ENCODE results near the gene EPB41.
"Not testable (repeated sequence)": the region's sequence is repeated elsewhere in the genome, so short reads cannot be mapped to it uniquely, and the experiment has no call there.

Gene EPB41

GRCh38 chr1:29129916-29130315, 215.5 kb downstream of the EPB41 start:
- H3K4me1 ChIP-seq (ENCODE audit: control insufficient read depth, insufficient read depth, low read length) = no peaks in the 10 kb centered on the region
- H3K4me3 ChIP-seq (ENCODE audit: low read depth, low read length) = no peak overlapping the region
- H3K36me3 ChIP-seq (ENCODE audit: control insufficient read depth in 2 of 2, insufficient read depth in 1 of 2, low read length in 2 of 2) = no peaks in the 10 kb centered on the region
- ChIA-PET POLR2A (interaction anchor here (1.2 kb wide), 1 partner anchor 11 kb away, joined by 3 read pairs; no protein-coding TSS in a partner anchor), CTCF (interaction anchor here (0.6 to 2.1 kb wide), 3 partner anchors 9 to 1224 kb away, joined by 3 to 11 read pairs (median 4); no protein-coding TSS in a partner anchor)
- no peak overlapping the region for H3K27ac ChIP-seq (ENCODE audit: extremely low read depth, low read depth, low read length)
- no peaks in the 10 kb centered on the region for H3K9me3 ChIP-seq (ENCODE audit: control insufficient read depth, insufficient read depth, low read depth, low read length)
- TF ChIP-seq ZNF37A (tag by site-specific recombination; IDR thresholded peaks at IDR 0.05) (no peak), ZNF138 (tag by site-specific recombination; IDR thresholded peaks at IDR 0.05; ENCODE audit: borderline replicate concordance) (no peak), ZNF48 (tag by site-specific recombination; IDR thresholded peaks at IDR 0.05) (no peak), ZSCAN18 (tag by site-specific recombination; IDR thresholded peaks at IDR 0.05) (no peak)

- not testable (repeated sequence) for H3K4me1 ChIP-seq (ENCODE audit: control insufficient read depth, insufficient read depth, low read length); H3K36me3 ChIP-seq (ENCODE audit: control insufficient read depth in 2 of 2, insufficient read depth in 1 of 2, low read length in 2 of 2); H3K9me3 ChIP-seq (ENCODE audit: control insufficient read depth, insufficient read depth, low read depth, low read length); H3K4me3 ChIP-seq (ENCODE audit: low read depth, low read length); H3K27ac ChIP-seq (ENCODE audit: extremely low read depth, low read depth, low read length)
- ChIA-PET CTCF (interaction anchor here (2.1 kb wide), 1 partner anchor 249 kb away, joined by 11 read pairs; no protein-coding TSS in a partner anchor), POLR2A (interaction anchor here (0.7 to 1.2 kb wide), 3 partner anchors 9 to 10 kb away, joined by 3 to 4 read pairs (median 4); no protein-coding TSS in a partner anchor)
Measured at GRCh38 chr1:29131056-29131455, 216.7 kb downstream of the EPB41 start.

GRCh38 chr1:29133861-29134694, 219.7 kb downstream of the EPB41 start:
- ChIA-PET POLR2A (no interaction called here), CTCF (interaction anchor here (0.6 kb wide), 1 partner anchor 25 kb away, joined by 4 read pairs; no protein-coding TSS in a partner anchor)
- no peaks in the 10 kb centered on the region for H3K4me1 ChIP-seq (ENCODE audit: control insufficient read depth, insufficient read depth, low read length)
- H3K9me3 ChIP-seq (ENCODE audit: control insufficient read depth, insufficient read depth, low read depth, low read length) = no peaks in the 10 kb centered on the region
- no peak overlapping the region for H3K4me3 ChIP-seq (ENCODE audit: low read depth, low read length)
- H3K27ac ChIP-seq (ENCODE audit: extremely low read depth, low read depth, low read length) = no peak overlapping the region
- no peaks in the 10 kb centered on the region for H3K36me3 ChIP-seq (ENCODE audit: control insufficient read depth in 2 of 2, insufficient read depth in 1 of 2, low read length in 2 of 2)
- no peak for TF ChIP-seq ZNF585B (tag by site-specific recombination; IDR thresholded peaks at IDR 0.05)
- TF ChIP-seq GLI2 (tag by site-specific recombination; IDR thresholded peaks at IDR 0.05; ENCODE audit: borderline replicate concordance, low read depth) = no peak
- no peak for TF ChIP-seq MYNN (tag by site-specific recombination; IDR thresholded peaks at IDR 0.05; ENCODE audit: borderline replicate concordance)
- no peak for TF ChIP-seq ZIC2 (tag by site-specific recombination; IDR thresholded peaks at IDR 0.05)
- no peak for TF ChIP-seq ZNF311 (tag by site-specific recombination; IDR thresholded peaks at IDR 0.05; ENCODE audit: borderline replicate concordance)
- no peak for TF ChIP-seq ZNF518A (tag by site-specific recombination; conservative IDR thresholded peaks at IDR 0.05; ENCODE audit: low read depth)
- no peak for TF ChIP-seq GFI1B (tag by site-specific recombination; IDR thresholded peaks at IDR 0.05)
- TF ChIP-seq ZNF561 (tag by site-specific recombination; IDR thresholded peaks at IDR 0.05; ENCODE audit: borderline replicate concordance) = no peak
- no peak for TF ChIP-seq KLF16 (tag by site-specific recombination; IDR thresholded peaks at IDR 0.05)
- peak; percentile 73 for TF ChIP-seq ZNF600 (tag by site-specific recombination; IDR thresholded peaks at IDR 0.05)
- TF ChIP-seq YY2 (tag by site-specific recombination; IDR thresholded peaks at IDR 0.05) = no peak
- no peak for TF ChIP-seq PRDM1 (tag by site-specific recombination; IDR thresholded peaks at IDR 0.05)
- TF ChIP-seq SP7 (tag by site-specific recombination; IDR thresholded peaks at IDR 0.05) = no peak
- no peak for TF ChIP-seq ZNF830 (tag by site-specific recombination; IDR thresholded peaks at IDR 0.05; ENCODE audit: low read depth)
- 0 out of 2 replicates have a peak, but pooled peaks have one; percentile 1 for TF ChIP-seq SCRT1 (tag by site-specific recombination; IDR thresholded peaks at IDR 0.05; ENCODE audit: borderline replicate concordance)
- no peak for TF ChIP-seq ZFP37 (tag by site-specific recombination; IDR thresholded peaks at IDR 0.05)
